ENCODE results near the gene KLLN.
A peak's percentile ranks its signal among the peaks of the same experiment; 100 is the strongest.
"Not testable (repeated sequence)": the region's sequence is repeated elsewhere in the genome, so short reads cannot be mapped to it uniquely, and the experiment has no call there.

Gene KLLN

GRCh38 chr10:87861953-87862678, 1.2 kb downstream of the KLLN start:
- H3K4me1 Mint-ChIP-seq = peaks cover 13% of the 10 kb centered on the region
- peak overlapping the region; percentile 96 to 99 (median 97) for H3K4me3 Mint-ChIP-seq
- H3K9me3 Mint-ChIP-seq = no peaks in the 10 kb centered on the region
- no peaks in the 10 kb centered on the region for H3K27me3 Mint-ChIP-seq (ENCODE audit: low read depth)
- peak overlapping the region; percentile 94 to 96 (median 95) for H3K27ac Mint-ChIP-seq
- H3K36me3 Mint-ChIP-seq (ENCODE audit: low read depth) = peaks cover 9% of the 10 kb centered on the region
- no peak for TF ChIP-seq CTCF (IDR thresholded peaks at IDR 0.05; ENCODE audit: unreplicated experiment in 3 of 3)

- no peaks in the 10 kb centered on the region for H3K9me3 Mint-ChIP-seq
- peaks cover 6% of the 10 kb centered on the region for H3K36me3 Mint-ChIP-seq (ENCODE audit: low read depth)
- no peaks in the 10 kb centered on the region for H3K27me3 Mint-ChIP-seq (ENCODE audit: low read depth)
- H3K27ac Mint-ChIP-seq = peak overlapping the region; percentile 94 to 96 (median 95)
- H3K4me1 Mint-ChIP-seq = peaks cover 8% of the 10 kb centered on the region
- no peak for TF ChIP-seq CTCF (IDR thresholded peaks at IDR 0.05; ENCODE audit: unreplicated experiment in 3 of 3)
- peak overlapping the region; percentile 96 to 99 (median 97) for H3K4me3 Mint-ChIP-seq
Measured at GRCh38 chr10:87861566-87861952, 1.8 kb downstream of the KLLN start.

GRCh38 chr10:87860816-87861403, 2.4 kb downstream of the KLLN start:
- H3K4me3 Mint-ChIP-seq = peak overlapping the region; percentile 96 to 99 (median 97)
- no peak for TF ChIP-seq CTCF (IDR thresholded peaks at IDR 0.05; ENCODE audit: unreplicated experiment in 3 of 3)
- peaks cover 5% of the 10 kb centered on the region for H3K36me3 Mint-ChIP-seq (ENCODE audit: low read depth)
- H3K4me1 Mint-ChIP-seq = peaks cover 8% of the 10 kb centered on the region
- no peaks in the 10 kb centered on the region for H3K27me3 Mint-ChIP-seq (ENCODE audit: low read depth)
- H3K9me3 Mint-ChIP-seq = no peaks in the 10 kb centered on the region
- H3K27ac Mint-ChIP-seq = peak overlapping the region; percentile 94 to 96 (median 95)

GRCh38 chr10:87860156-87860795, 3.1 kb downstream of the KLLN start:
- peak overlapping the region; percentile 61 to 97 (median 76) for H3K4me3 Mint-ChIP-seq
- peak overlapping the region; percentile 32 to 82 (median 72) for H3K27ac Mint-ChIP-seq
- H3K4me1 Mint-ChIP-seq = peaks cover 8% of the 10 kb centered on the region
- H3K27me3 Mint-ChIP-seq (ENCODE audit: low read depth) = no peaks in the 10 kb centered on the region
- peak; percentile 3 to 48 (median 24) for TF ChIP-seq CTCF (IDR thresholded peaks at IDR 0.05; ENCODE audit: unreplicated experiment in 3 of 3)
- H3K9me3 Mint-ChIP-seq = no peaks in the 10 kb centered on the region
- no peaks in the 10 kb centered on the region for H3K36me3 Mint-ChIP-seq (ENCODE audit: low read depth)

- not testable (repeated sequence) for H3K4me1 Mint-ChIP-seq; H3K4me3 Mint-ChIP-seq; H3K36me3 Mint-ChIP-seq (ENCODE audit: low read depth); H3K9me3 Mint-ChIP-seq; H3K27ac Mint-ChIP-seq; H3K27me3 Mint-ChIP-seq (ENCODE audit: low read depth)
Measured at GRCh38 chr10:87855665-87856064, 7.7 kb downstream of the KLLN start.

- H3K4me3 Mint-ChIP-seq, H3K9me3 Mint-ChIP-seq: not testable (repeated sequence)
Measured at GRCh38 chr10:87855247-87855646, 8.1 kb downstream of the KLLN start.

More at GRCh38 chr10:87855247-87855646, 8.1 kb downstream of the KLLN start:
- not testable (repeated sequence) for H3K27ac Mint-ChIP-seq; H3K27me3 Mint-ChIP-seq (ENCODE audit: low read depth); H3K4me1 Mint-ChIP-seq; H3K36me3 Mint-ChIP-seq (ENCODE audit: low read depth)
